ACC112 (cell line): ENCODE measurements around the gene IL1RL2.

ENCODE experiments used
- H2AFZ ChIP-seq: fragments of 200-600 bp; sonication (generic); one replicate; pipeline ENCODE4 v1.6.0; 2017; ENCODE audit warnings: antibody characterized with exemption, low read length; ENCODE audit not compliant: unreplicated experiment
- H3K27ac ChIP-seq: fragments of 200-600 bp; sonication (generic); 2 replicates; pipeline ENCODE4 v1.5.1; 2014; ENCODE audit warnings: low read depth, mild to moderate bottlenecking, antibody characterized with exemption, low read length, moderate library complexity
- H3K27me3 ChIP-seq: fragments of 200-600 bp; sonication (generic); 2 replicates; pipeline ENCODE4 v1.6.1; 2014; ENCODE audit warnings: mild to moderate bottlenecking, antibody characterized with exemption, low read length, moderate library complexity, mixed read lengths; ENCODE audit not compliant: insufficient read depth
- H3K36me3 ChIP-seq: fragments of 200-600 bp; sonication (generic); 2 replicates; pipeline ENCODE4 v1.6.1; 2016; ENCODE audit warnings: mild to moderate bottlenecking, antibody characterized with exemption, low read length, moderate library complexity, mixed read lengths; ENCODE audit not compliant: insufficient read depth
- H3K4me1 ChIP-seq: fragments of 200-600 bp; sonication (generic); one replicate; pipeline ENCODE4 v1.6.1; 2016; ENCODE audit warnings: low read length, mixed read lengths; ENCODE audit not compliant: insufficient read depth, unreplicated experiment, control insufficient read depth
- H3K4me3 ChIP-seq: fragments of 200-600 bp; sonication (generic); 2 replicates; pipeline ENCODE4 v1.5.1; 2014; ENCODE audit warnings: mild to moderate bottlenecking, low read depth, low read length
- H3K79me2 ChIP-seq: fragments of 200-600 bp; sonication (generic); one replicate; pipeline ENCODE4 v1.6.0; 2016; ENCODE audit warnings: low read length; ENCODE audit not compliant: control insufficient read depth, unreplicated experiment, insufficient read depth

The IL1RL2 gene

GRCh38 chr2:102240640-102241370, 54.0 kb downstream of the IL1RL2 start:
- Histone ChIP-seq H2AFZ (peak overlapping the region; percentile 16), H3K4me1 (peaks cover 40% of the 10 kb centered on the region), H3K27me3 (no peaks in the 10 kb centered on the region), H3K27ac (peak overlapping the region; percentile 99), H3K36me3 (no peaks in the 10 kb centered on the region), H3K4me3 (peak overlapping the region; percentile 46), H3K79me2 (no peaks in the 10 kb centered on the region)

- peaks cover 40% of the 10 kb centered on the region for H3K4me1 ChIP-seq
Measured at GRCh38 chr2:102241616-102242305, 54.9 kb downstream of the IL1RL2 start.

DNA sequence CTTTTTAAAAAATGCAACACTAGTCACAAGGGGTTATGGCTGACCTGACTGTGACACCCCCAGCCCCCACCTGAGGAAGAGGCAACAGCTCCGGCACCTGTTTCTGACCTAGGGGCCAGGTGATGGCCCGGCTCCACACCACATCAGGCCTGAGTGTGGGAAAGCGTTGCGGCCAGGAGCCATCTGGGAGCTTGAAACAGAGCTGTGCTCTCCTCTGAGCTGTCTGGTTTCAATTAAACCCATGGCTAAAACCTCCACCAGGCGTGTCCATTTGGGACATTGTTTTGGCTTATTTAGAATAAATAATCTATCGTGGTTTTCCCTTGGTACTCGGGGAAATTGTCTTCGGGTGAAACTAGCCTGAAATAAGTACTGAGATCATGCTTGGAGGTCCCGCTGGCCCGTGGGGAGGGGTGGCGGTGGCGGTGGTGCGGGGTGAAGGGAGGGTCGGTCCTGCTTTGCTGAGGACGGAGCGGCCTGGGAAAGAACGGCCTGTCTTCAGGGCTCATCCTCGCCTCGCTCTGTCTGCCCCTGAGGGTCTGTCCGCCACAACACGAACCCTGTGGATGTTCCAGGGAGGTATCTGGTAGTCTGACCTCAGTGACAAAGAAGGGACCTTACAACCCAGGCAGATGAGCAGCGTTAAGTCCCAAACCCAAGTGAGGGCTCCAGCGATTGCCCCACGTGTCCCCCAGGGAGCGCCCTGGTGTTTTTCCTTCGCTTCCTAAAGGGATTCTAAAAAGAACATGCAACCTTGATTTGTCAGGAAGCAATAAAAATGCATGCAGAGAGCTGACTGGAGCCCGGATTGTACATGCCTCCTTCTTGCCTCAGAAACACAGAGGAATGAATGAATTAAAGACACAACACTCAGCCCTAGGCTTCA, 58.7 kb downstream of the IL1RL2 start:
- Histone ChIP-seq H3K36me3 (no peaks in the 10 kb centered on the region), H3K27me3 (no peaks in the 10 kb centered on the region), H3K27ac (no peak overlapping the region), H3K4me3 (no peak overlapping the region), H2AFZ (no peak overlapping the region), H3K79me2 (no peaks in the 10 kb centered on the region), H3K4me1 (peaks cover 11% of the 10 kb centered on the region)

More at GRCh38 chr2:102241616-102242305, 54.9 kb downstream of the IL1RL2 start:
- Histone ChIP-seq H3K27me3 (no peaks in the 10 kb centered on the region), H3K79me2 (no peaks in the 10 kb centered on the region), H2AFZ (no peak overlapping the region), H3K4me3 (no peak overlapping the region), H3K27ac (peak overlapping the region; percentile 99; the same call in 1 of the 2 replicates), H3K36me3 (no peaks in the 10 kb centered on the region)

- H3K4me3 ChIP-seq: no peak overlapping the region
Measured at GRCh38 chr2:102250278-102250821, 63.5 kb downstream of the IL1RL2 start.

DNA sequence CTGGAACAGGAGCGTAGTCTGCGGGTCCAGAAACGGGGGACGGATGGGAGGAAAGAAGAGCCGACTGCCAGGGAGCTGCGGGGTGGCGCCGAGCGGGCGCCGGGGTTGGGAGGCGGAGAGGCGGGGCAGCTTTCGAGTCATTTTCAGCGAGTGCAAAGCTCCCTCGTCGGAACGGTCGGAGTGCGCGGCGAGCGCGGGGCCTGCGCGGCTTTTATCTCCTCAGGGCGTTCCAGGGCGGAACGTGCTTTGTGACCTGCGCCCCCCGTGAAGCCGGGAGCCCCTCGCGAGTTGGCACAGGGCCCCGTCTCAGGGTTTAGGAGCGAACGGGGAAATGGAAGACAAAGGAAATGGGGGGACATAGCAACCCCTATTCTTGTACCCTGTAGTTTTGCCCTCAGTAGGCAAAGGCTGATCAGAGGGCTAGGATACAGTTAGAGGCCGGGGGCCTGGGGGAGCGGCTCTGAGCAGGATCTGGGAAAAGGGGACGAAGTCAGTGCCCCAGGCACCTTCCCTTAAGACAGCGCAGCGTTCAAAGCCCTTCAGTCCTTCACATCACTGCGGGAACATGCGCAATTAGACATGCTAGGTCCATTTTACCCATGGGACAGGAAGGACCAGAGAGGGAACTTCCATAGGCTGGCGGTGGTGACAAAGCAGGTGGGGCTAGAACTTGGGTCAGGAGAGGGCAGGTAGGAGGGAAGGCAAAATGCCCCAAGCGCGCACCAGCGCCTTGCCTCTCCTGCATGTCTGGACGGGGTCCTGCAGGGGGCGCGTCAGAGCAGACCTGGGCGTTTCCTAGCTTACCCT, 64.4 kb downstream of the IL1RL2 start:
- Histone ChIP-seq H3K27ac (no peak overlapping the region), H3K36me3 (no peaks in the 10 kb centered on the region), H2AFZ (peak overlapping the region; percentile 89), H3K79me2 (no peaks in the 10 kb centered on the region), H3K27me3 (no peaks in the 10 kb centered on the region), H3K4me1 (peaks cover 15% of the 10 kb centered on the region), H3K4me3 (peak overlapping the region; percentile 70)

More at GRCh38 chr2:102250278-102250821, 63.5 kb downstream of the IL1RL2 start:
- Histone ChIP-seq H3K27me3 (no peaks in the 10 kb centered on the region), H3K79me2 (no peaks in the 10 kb centered on the region), H3K36me3 (no peaks in the 10 kb centered on the region), H2AFZ (no peak overlapping the region), H3K4me1 (peaks cover 15% of the 10 kb centered on the region), H3K27ac (no peak overlapping the region)

GRCh38 chr2:102251849-102252203, 65.0 kb downstream of the IL1RL2 start:
- no peaks in the 10 kb centered on the region for H3K79me2 ChIP-seq
- no peak overlapping the region for H2AFZ ChIP-seq
- H3K27ac ChIP-seq: no peak overlapping the region
- H3K27me3 ChIP-seq: no peaks in the 10 kb centered on the region
- no peaks in the 10 kb centered on the region for H3K36me3 ChIP-seq
- H3K4me3 ChIP-seq: no peak overlapping the region
- peaks cover 17% of the 10 kb centered on the region for H3K4me1 ChIP-seq

GRCh38 chr2:102252236-102252635, 65.4 kb downstream of the IL1RL2 start:
- H3K79me2 ChIP-seq: no peaks in the 10 kb centered on the region
- H3K4me3 ChIP-seq: no peak overlapping the region
- H2AFZ ChIP-seq: no peak overlapping the region
- no peaks in the 10 kb centered on the region for H3K36me3 ChIP-seq
- H3K4me1 ChIP-seq: peaks cover 21% of the 10 kb centered on the region
- no peaks in the 10 kb centered on the region for H3K27me3 ChIP-seq
- no peak overlapping the region for H3K27ac ChIP-seq

DNA sequence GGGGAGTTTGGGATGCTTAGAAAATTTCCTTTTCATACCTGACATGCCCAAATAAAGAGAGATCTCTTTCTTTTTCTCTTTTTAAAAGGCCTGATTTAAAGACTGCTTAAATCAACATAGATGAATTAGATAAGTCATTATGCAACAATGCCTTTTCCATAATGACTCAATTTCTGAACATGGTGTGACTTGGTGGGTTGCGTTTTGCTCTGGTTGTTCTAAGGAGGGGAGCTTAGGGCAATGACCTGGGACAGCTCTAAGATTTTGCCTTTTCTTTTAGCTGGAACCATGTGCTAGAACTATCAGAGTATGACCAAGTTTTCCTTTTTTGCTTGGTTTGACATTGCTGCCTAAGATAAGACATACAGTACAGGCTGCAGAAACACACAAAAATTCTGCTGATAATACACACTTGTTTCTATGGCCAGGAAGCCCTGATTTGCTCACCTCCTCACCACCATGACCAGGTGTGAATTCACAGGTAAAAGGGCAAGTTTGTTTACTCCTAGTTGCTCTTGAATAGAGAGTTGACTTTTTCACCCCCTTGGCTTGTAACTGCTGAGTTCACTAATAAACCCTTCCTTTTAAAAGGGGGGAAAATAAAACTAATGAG, 66.4 kb downstream of the IL1RL2 start:
- peaks cover 31% of the 10 kb centered on the region for H3K4me1 ChIP-seq
- no peak overlapping the region for H3K4me3 ChIP-seq
- H3K27ac ChIP-seq: peak overlapping the region; percentile 57; the same call in 1 of the 2 replicates
- H2AFZ ChIP-seq: no peak overlapping the region
- no peaks in the 10 kb centered on the region for H3K79me2 ChIP-seq
- no peaks in the 10 kb centered on the region for H3K36me3 ChIP-seq
- H3K27me3 ChIP-seq: no peaks in the 10 kb centered on the region

DNA sequence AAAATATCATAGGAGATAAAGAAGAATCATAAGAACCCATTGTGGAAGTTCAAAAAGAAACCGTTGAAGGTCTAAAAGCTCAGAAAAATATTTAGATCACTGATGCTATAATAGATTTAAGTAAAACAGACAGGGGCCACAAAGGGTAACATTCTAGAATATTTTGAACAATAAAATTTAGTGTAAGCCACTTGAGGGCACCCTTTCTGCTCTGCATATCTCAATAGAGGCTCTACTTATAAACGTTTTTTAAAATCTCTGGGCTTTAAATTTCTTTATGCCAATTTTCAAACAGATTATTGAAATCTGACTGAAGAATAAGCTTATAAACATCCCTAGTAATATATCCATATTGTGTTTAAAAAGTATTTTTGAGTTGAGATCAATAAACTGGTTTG, 66.9 kb downstream of the IL1RL2 start:
- peaks cover 35% of the 10 kb centered on the region for H3K4me1 ChIP-seq
- peak overlapping the region; percentile 57; the same call in 1 of the 2 replicates for H3K27ac ChIP-seq
- H3K79me2 ChIP-seq: no peaks in the 10 kb centered on the region
- no peak overlapping the region for H3K4me3 ChIP-seq
- no peak overlapping the region for H2AFZ ChIP-seq
- no peaks in the 10 kb centered on the region for H3K36me3 ChIP-seq
- H3K27me3 ChIP-seq: no peaks in the 10 kb centered on the region
